ENCODE results near the gene BRF1. TPM values are rescaled to one million over a fixed set of nuclear protein-coding genes. Genes with fewer than 3 reads are reported as not detected.

BRF1 gene
- total RNA-seq, 1 donor from 2014 or later = 47.7 TPM

GRCh38 chr14:105269405-105269804 is 31.4 kb downstream of the BRF1 start:
- no peak overlapping the region for H3K4me3 Mint-ChIP-seq
- no peak overlapping the region for H3K27ac Mint-ChIP-seq
- TF ChIP-seq, protein P1, sequence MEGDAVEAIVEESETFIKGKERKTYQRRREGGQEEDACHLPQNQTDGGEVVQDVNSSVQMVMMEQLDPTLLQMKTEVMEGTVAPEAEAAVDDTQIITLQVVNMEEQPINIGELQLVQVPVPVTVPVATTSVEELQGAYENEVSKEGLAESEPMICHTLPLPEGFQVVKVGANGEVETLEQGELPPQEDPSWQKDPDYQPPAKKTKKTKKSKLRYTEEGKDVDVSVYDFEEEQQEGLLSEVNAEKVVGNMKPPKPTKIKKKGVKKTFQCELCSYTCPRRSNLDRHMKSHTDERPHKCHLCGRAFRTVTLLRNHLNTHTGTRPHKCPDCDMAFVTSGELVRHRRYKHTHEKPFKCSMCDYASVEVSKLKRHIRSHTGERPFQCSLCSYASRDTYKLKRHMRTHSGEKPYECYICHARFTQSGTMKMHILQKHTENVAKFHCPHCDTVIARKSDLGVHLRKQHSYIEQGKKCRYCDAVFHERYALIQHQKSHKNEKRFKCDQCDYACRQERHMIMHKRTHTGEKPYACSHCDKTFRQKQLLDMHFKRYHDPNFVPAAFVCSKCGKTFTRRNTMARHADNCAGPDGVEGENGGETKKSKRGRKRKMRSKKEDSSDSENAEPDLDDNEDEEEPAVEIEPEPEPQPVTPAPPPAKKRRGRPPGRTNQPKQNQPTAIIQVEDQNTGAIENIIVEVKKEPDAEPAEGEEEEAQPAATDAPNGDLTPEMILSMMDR (conservative IDR thresholded peaks at IDR 0.05) = no peak
- H3K4me1 Mint-ChIP-seq (ENCODE audit: unreplicated experiment) = peaks cover 9% of the 10 kb centered on the region
- H3K36me3 Mint-ChIP-seq = peaks cover 3% of the 10 kb centered on the region
- H3K27me3 Mint-ChIP-seq = no peaks in the 10 kb centered on the region
- DNase-seq (ENCODE audit: extremely low spot score, unreplicated experiment) = no peak
- H3K9me3 Mint-ChIP-seq = no peaks in the 10 kb centered on the region

DNA sequence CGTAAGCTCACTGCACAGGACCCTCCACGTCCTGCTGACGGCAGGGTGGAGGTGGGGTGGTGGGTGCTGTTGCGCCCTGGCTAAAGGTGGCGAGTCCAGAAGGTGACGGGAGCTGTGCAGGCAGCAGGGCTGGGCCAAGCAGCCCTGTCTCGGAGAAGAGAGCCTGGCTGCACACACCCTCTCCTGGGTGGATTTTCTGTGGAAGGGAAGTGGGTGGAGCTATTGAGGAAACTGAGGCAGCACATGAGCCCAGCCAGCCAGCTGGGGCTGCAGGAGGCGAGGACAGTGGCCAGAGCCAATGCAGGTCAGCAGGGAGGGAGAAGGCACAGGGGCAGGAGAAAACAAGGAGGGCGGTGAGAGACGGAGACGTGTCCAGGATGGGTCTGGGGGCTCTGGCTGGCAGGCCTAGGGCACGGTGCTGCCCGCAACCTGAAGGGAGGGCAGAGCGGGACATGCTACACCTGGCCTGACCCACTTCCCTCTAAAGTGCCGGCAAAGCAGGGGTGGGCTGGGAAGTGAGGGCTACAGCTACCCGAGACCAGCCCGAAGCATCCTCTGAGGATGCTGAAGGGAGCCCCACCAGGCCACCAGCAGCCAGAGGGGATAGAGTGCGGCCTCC is 32.0 kb downstream of the BRF1 start:
- TF ChIP-seq, protein P1 (conservative IDR thresholded peaks at IDR 0.05) = no peak
- H3K27me3 Mint-ChIP-seq = no peaks in the 10 kb centered on the region
- DNase-seq (ENCODE audit: extremely low spot score, unreplicated experiment) = no peak
- peaks cover 3% of the 10 kb centered on the region for H3K36me3 Mint-ChIP-seq
- no peaks in the 10 kb centered on the region for H3K9me3 Mint-ChIP-seq
- H3K4me3 Mint-ChIP-seq = no peak overlapping the region
- H3K4me1 Mint-ChIP-seq (ENCODE audit: unreplicated experiment) = peaks cover 3% of the 10 kb centered on the region
- no peak overlapping the region for H3K27ac Mint-ChIP-seq

DNA sequence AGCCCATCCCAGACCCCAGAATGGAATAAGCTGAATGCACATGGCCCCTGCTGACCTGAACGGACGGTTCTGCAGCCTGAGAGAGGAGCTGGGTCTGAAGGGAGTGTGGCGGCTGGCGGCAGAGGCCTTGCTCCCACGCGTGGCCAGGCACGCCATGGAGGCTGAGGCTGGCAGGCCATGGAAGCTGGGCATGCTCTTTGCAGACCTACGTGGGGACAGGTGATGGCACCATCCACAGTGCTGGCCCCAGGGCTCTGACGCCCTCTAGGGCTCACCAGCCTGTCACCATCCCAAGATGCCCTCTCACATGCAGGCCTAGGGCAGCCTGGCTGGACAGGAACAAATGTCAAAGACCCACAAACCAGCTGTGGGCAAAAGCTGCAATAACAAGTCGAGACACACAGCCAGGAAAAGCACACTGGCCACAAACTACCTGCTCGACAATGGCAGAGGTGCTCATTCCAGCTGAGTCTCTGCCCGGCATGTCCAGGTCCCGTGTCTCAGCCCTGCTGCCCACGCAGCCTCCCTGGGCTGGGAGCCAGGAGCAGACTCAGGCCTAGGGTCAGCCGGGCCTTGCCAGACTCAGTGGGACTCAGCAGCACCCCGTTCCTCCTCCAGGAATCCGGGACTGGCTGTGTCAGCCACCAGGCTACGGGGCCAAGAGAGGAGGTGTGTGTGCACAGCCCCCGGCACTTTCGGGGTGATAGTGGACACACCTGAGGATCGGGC is 32.8 kb downstream of the BRF1 start:
- Mint-ChIP-seq H3K4me3 (no peak overlapping the region), H3K9me3 (no peaks in the 10 kb centered on the region), H3K36me3 (peaks cover 3% of the 10 kb centered on the region), H3K27me3 (no peaks in the 10 kb centered on the region), H3K27ac (no peak overlapping the region), H3K4me1 (ENCODE audit: unreplicated experiment) (no peaks in the 10 kb centered on the region)
- DNase-seq (ENCODE audit: extremely low spot score, unreplicated experiment) = no peak
- TF ChIP-seq, protein P1 (conservative IDR thresholded peaks at IDR 0.05) = no peak

DNA sequence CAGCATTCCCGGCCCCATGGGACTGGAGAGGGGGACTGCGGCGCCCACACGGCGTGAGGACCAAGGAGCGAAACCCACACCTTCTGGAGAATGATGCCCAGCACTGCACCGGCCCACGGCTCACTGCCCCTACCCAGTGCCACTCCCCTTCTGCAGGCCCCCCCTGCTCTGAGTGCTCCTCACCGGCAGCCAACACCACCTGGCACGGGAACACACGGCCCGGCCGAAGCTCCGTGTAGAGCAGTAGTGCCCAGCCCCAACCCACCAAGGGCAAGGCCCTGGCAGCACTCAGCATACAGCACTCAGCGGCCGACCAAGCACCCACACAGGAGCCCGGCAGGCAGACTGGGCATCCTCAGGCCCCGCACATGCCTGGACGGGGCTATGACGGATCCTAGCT is 39.0 kb downstream of the BRF1 start:
- H3K36me3 Mint-ChIP-seq = peaks cover 3% of the 10 kb centered on the region
- H3K4me3 Mint-ChIP-seq = no peak overlapping the region
- DNase-seq (ENCODE audit: extremely low spot score, unreplicated experiment) = no peak
- no peaks in the 10 kb centered on the region for H3K9me3 Mint-ChIP-seq
- TF ChIP-seq, protein P1 (conservative IDR thresholded peaks at IDR 0.05) = no peak
- no peaks in the 10 kb centered on the region for H3K27me3 Mint-ChIP-seq
- H3K4me1 Mint-ChIP-seq (ENCODE audit: unreplicated experiment) = no peaks in the 10 kb centered on the region
- no peak overlapping the region for H3K27ac Mint-ChIP-seq

GRCh38 chr14:105260959-105261358 is 39.8 kb downstream of the BRF1 start:
- Mint-ChIP-seq H3K36me3 (peaks cover 3% of the 10 kb centered on the region), H3K27ac (no peak overlapping the region), H3K4me3 (no peak overlapping the region), H3K27me3 (no peaks in the 10 kb centered on the region), H3K9me3 (no peaks in the 10 kb centered on the region), H3K4me1 (ENCODE audit: unreplicated experiment) (no peaks in the 10 kb centered on the region)
- no peak for DNase-seq (ENCODE audit: extremely low spot score, unreplicated experiment)
- TF ChIP-seq, protein P1 (conservative IDR thresholded peaks at IDR 0.05) = no peak
